K562 (cell line): ENCODE measurements around the gene TIMM50. TPM values are rescaled to one million over a fixed set of nuclear protein-coding genes. Genes with fewer than 3 reads are reported as not detected.

Experiments used
- AFF1 ChIP-seq, 2 experiments: fragments of 450-650 bp; IDR thresholded peaks; 2 replicates each; pipeline ENCODE4 v1.6.1; 2018; ENCODE audit warnings: mild to moderate bottlenecking in 2 of 2, low read depth in 1 of 2; ENCODE audit not compliant: partially characterized antibody in 2 of 2
- E2F1 ChIP-seq: sonication (generic); formaldehyde crosslinking; IDR thresholded peaks from 2 replicates; pipeline ENCODE4 v1.8.1; 2023; ENCODE audit warnings: mild to moderate bottlenecking, missing genetic modification reagents, moderate library complexity
- ETV1 ChIP-seq: fragments of 450-650 bp; conservative IDR thresholded peaks from 2 replicates; pipeline ENCODE4 v1.6.1; 2016; ENCODE audit warnings: missing genetic modification characterization, control low read depth, low read depth, missing compliant biosample characterization
- FOXP4 ChIP-seq: sonication (generic); formaldehyde crosslinking; IDR thresholded peaks from 2 replicates; pipeline ENCODE4 v1.8.0; 2022; ENCODE audit warnings: mild to moderate bottlenecking, missing genetic modification reagents, borderline replicate concordance
- ILK ChIP-seq: fragments of 450-650 bp; IDR thresholded peaks from 2 replicates; pipeline ENCODE4 v1.6.1; 2016; ENCODE audit warnings: missing genetic modification characterization, low read depth, mild to moderate bottlenecking, missing compliant biosample characterization, moderate library complexity, borderline replicate concordance
- JUNB ChIP-seq: fragments of 450-650 bp; formaldehyde crosslinking; conservative IDR thresholded peaks from 2 replicates; pipeline ENCODE4 v1.4.0; 2020; ENCODE audit warnings: mild to moderate bottlenecking
- KLF1 ChIP-seq: fragments of 450-650 bp; IDR thresholded peaks from 2 replicates; pipeline ENCODE4 v1.6.1; 2016; ENCODE audit warnings: missing genetic modification characterization, missing compliant biosample characterization
- KLF10 ChIP-seq: fragments of 250-450 bp; sonication (Bioruptor Pico); IDR thresholded peaks from 2 replicates; pipeline ENCODE4 v1.6.1; 2021; ENCODE audit warnings: matching md5 sums
- MAZ ChIP-seq, 2 experiments: fragments of 450-650 bp in 1 of 2; sonication (generic) in 1 of 2; formaldehyde crosslinking; IDR thresholded peaks in 1 of 2; conservative IDR thresholded peaks in 1 of 2; 2 replicates each; pipeline versions ENCODE4 v1.4.0 to v1.5.0; 2020; ENCODE audit warnings: mild to moderate bottlenecking in 1 of 2, missing genetic modification reagents in 1 of 2
- POLR2AphosphoS5 ChIP-seq: IDR thresholded peaks from 2 replicates; pipeline ENCODE4 v1.6.1; 2011; ENCODE audit warnings: mild to moderate bottlenecking, low read depth, low read length, moderate library complexity; ENCODE audit not compliant: control insufficient read depth, insufficient read depth
- SAP30 ChIP-seq: fragments of 200-600 bp; sonication (generic); IDR thresholded peaks from 2 replicates; pipeline ENCODE4 v1.6.1; 2012; ENCODE audit warnings: borderline replicate concordance, low read depth, mild to moderate bottlenecking, moderate library complexity, low read length, control low read depth, inconsistent platforms; ENCODE audit not compliant: insufficient read depth, poor library complexity, severe bottlenecking
- SUPT5H ChIP-seq: fragments of 450-650 bp; IDR thresholded peaks from 2 replicates; pipeline ENCODE4 v1.6.1; 2016
- ZNF184 ChIP-seq: sonication (generic); formaldehyde crosslinking; IDR thresholded peaks from 2 replicates; pipeline ENCODE4 v1.5.0; 2020; ENCODE audit warnings: missing genetic modification reagents
- ZNF445 ChIP-seq: fragments of 250-450 bp; sonication (Bioruptor Pico); IDR thresholded peaks from 2 replicates; pipeline ENCODE4 v1.4.0; 2020; ENCODE audit warnings: low read depth, mild to moderate bottlenecking, moderate library complexity
- ZNF518B ChIP-seq: fragments of 250-450 bp; sonication (Bioruptor Pico); IDR thresholded peaks from 2 replicates; pipeline ENCODE4 v1.5.0; 2021; ENCODE audit warnings: mild to moderate bottlenecking, moderate library complexity
- polyA plus RNA-seq, 8 experiments: library from polyadenylated mRNA; depleted of rRNA in 4 of 8; stranded (reverse) in 5 of 8; unstranded in 3 of 8; fragments of >200 nt; fragmentation: Nextera tagmentation in 2 of 8; fragmentation: Illumina TruSeq in 1 of 8; extraction: Ambion mirVana in 2 of 8; extraction: Trizol in 1 of 8; gene quantifications; 2 replicates each; pipeline versions ENCODE4 v1.2.1 to v1.2.3, GENCODE V29; 2011 to 2014; ENCODE audit warnings: inconsistent platforms in 1 of 8, missing spikeins in 1 of 8
- total RNA-seq, 7 experiments: library from RNA; depleted of rRNA in 6 of 7; stranded (reverse); fragments of >200 nt in 6 of 7; fragmentation: Illumina TruSeq in 2 of 7; extraction: Trizol in 2 of 7; gene quantifications; 2 replicates each; pipeline versions ENCODE4 v1.2.1 to v1.2.3, GENCODE V29; 2011 to 2021; ENCODE audit warnings: low replicate concordance in 1 of 7

The TIMM50 gene
- total and polyA plus RNA-seq, 9 of the 15 experiments (the other 6 are each of a cell fraction or from before 2014, with no cell fraction given) = 28.3 to 221 (median 170) TPM

GRCh38 chr19:39435499-39436349 is 44.9 kb upstream of the TIMM50 start, which contains the start of gene RPS16 (continued):
- TF ChIP-seq E2F1 (CRISPR knock-in tag) = peak; percentile 94
- TF ChIP-seq KLF10 = no peak
- TF ChIP-seq JUNB (CRISPR knock-in tag) = no peak
- TF ChIP-seq ILK = no peak
- TF ChIP-seq SAP30 = peak; percentile 90
- TF ChIP-seq ZNF518B = no peak
- TF ChIP-seq FOXP4 (CRISPR knock-in tag) = no peak
- peak; percentile 100 for TF ChIP-seq SUPT5H
- TF ChIP-seq KLF1 = no peak
- TF ChIP-seq MAZ (CRISPR knock-in tag; conservative IDR thresholded peaks at IDR 0.05 in 1 of 2, IDR thresholded peaks at IDR 0.05 in 1 of 2) = peak; percentile 69 to 73
- TF ChIP-seq ZNF184 (CRISPR knock-in tag) = no peak
- no peak for TF ChIP-seq AFF1 (IDR thresholded peaks at IDR 0.05; ENCODE audit: low read depth in 1 of 2, partially characterized antibody in 2 of 2)
- TF ChIP-seq ETV1 (tag) = peak; percentile 89
- peak; percentile 99 for TF ChIP-seq POLR2AphosphoS5
- no peak for TF ChIP-seq ZNF445 (CRISPR knock-in tag)
